A673 (cell line): ENCODE measurements around the gene GPR37L1. TPM values are rescaled to one million over a fixed set of nuclear protein-coding genes. Genes with fewer than 3 reads are reported as not detected.

Experiments
- BruUV-seq: library from RNA; stranded (reverse); fragments of 400-500 nt; replicated peaks from 2 replicates; lab custom pipeline; 2021; lab: Mats Ljungman, UMichigan
- CTCF ChIA-PET: fragments of 300-600 bp; sonication (Branson Sonifier 250); formaldehyde crosslinking; loops from one replicate; lab custom pipeline; 2022; ENCODE audit warnings: antibody characterized with exemption; lab: Charles Lee
- POLR2A ChIA-PET: fragments of 300-600 bp; sonication (Branson Sonifier 250); formaldehyde crosslinking; loops from one replicate; lab custom pipeline; 2022; ENCODE audit warnings: antibody characterized with exemption; ENCODE audit not compliant: low non-redundant PET; lab: Charles Lee
- DNase-seq: peaks from one replicate; pipeline ENCODE4 v3.0.0-alpha.2; 2015; ENCODE audit warnings: low spot score
- H3K27ac ChIP-seq: fragments of 200-600 bp; sonication (generic); 2 replicates; pipeline ENCODE4 v1.5.1; 2016; ENCODE audit warnings: mixed run types, low read depth, mild to moderate bottlenecking, mixed read lengths, antibody characterized with exemption, low read length; ENCODE audit not compliant: poor library complexity, severe bottlenecking
- H3K27me3 ChIP-seq: fragments of 200-600 bp; sonication (generic); replicated peaks from 2 replicates; pipeline ENCODE4 v1.6.1; 2017; ENCODE audit warnings: mixed run types, low read depth, mild to moderate bottlenecking, mixed read lengths, antibody characterized with exemption, low read length; ENCODE audit not compliant: insufficient read depth, poor library complexity
- H3K36me3 ChIP-seq: fragments of 200-600 bp; sonication (generic); 2 replicates; pipeline ENCODE4 v1.6.1; 2016; ENCODE audit warnings: mixed run types, mild to moderate bottlenecking, mixed read lengths, antibody characterized with exemption, low read length; ENCODE audit not compliant: insufficient read depth, poor library complexity, severe bottlenecking
- H3K4me1 ChIP-seq: fragments of 200-600 bp; sonication (generic); 2 replicates; pipeline ENCODE4 v1.6.1; 2017; ENCODE audit warnings: mixed run types, mild to moderate bottlenecking, mixed read lengths, antibody characterized with exemption, low read length; ENCODE audit not compliant: insufficient read depth, poor library complexity, severe bottlenecking
- H3K4me3 ChIP-seq: fragments of 200-600 bp; sonication (generic); 2 replicates; pipeline ENCODE4 v1.5.1; 2016; ENCODE audit warnings: low read depth, mixed run types, mild to moderate bottlenecking, mixed read lengths, low read length; ENCODE audit not compliant: poor library complexity, severe bottlenecking
- H3K9me3 ChIP-seq: fragments of 200-600 bp; sonication (generic); 2 replicates; pipeline ENCODE4 v1.6.1; 2016; ENCODE audit warnings: mixed run types, low read depth, mild to moderate bottlenecking, mixed read lengths, antibody characterized with exemption, low read length; ENCODE audit not compliant: poor library complexity, severe bottlenecking
- CTCF ChIP-seq: fragments of 300-800, 200-600 bp; sonication (generic); conservative IDR thresholded peaks from 2 replicates; pipeline ENCODE4 v1.5.1; 2017; ENCODE audit warnings: low read depth, mild to moderate bottlenecking, antibody characterized with exemption, low read length, moderate library complexity, mixed read lengths
- EZH2 ChIP-seq: fragments of 200-600 bp; sonication (generic); IDR thresholded peaks from 2 replicates; pipeline ENCODE4 v1.6.1; 2017; ENCODE audit warnings: borderline replicate concordance, low read depth, mild to moderate bottlenecking, mixed read lengths, antibody characterized with exemption, low read length; ENCODE audit not compliant: poor library complexity, severe bottlenecking
- intact Hi-C: fragments of 100-400 bp; cut with micrococcal nuclease; formaldehyde crosslinking; loops from one replicate; pipeline ENCODE4 v1.10.0; 2022; ENCODE audit not compliant: unreplicated experiment
- total RNA-seq: library from RNA; stranded (reverse); gene quantifications from 2 replicates; pipeline ENCODE4 v1.2.3, GENCODE V29; 2021

GPR37L1 gene
- total RNA-seq, 1 experiment from 2014 or later = not detected

GRCh38 chr1:202143011-202143767, 20.5 kb downstream of the GPR37L1 start:
- H3K9me3 ChIP-seq = no peaks in the 10 kb centered on the region
- BruUV-seq = TSS peak; percentile 33
- H3K4me1 ChIP-seq = no peaks in the 10 kb centered on the region
- no peaks in the 10 kb centered on the region for H3K27me3 ChIP-seq
- peak overlapping the region; percentile 79 for H3K27ac ChIP-seq
- ChIA-PET POLR2A (no interaction called here), CTCF (interaction anchor here (1.8 kb wide), 1 partner anchor 17 kb away, joined by 6 read pairs; the partner anchor contains the start of gene PTPN7)
- H3K4me3 ChIP-seq = peak overlapping the region; percentile 96
- DNase-seq = no peak
- TF ChIP-seq CTCF = no peak
- no peak for TF ChIP-seq EZH2
- intact Hi-C loops = no loop called here
- no peaks in the 10 kb centered on the region for H3K36me3 ChIP-seq

GRCh38 chr1:202143768-202144401, 21.2 kb downstream of the GPR37L1 start:
- Histone ChIP-seq H3K4me1 (no peaks in the 10 kb centered on the region), H3K36me3 (no peaks in the 10 kb centered on the region), H3K27me3 (no peaks in the 10 kb centered on the region), H3K27ac (peak overlapping the region; percentile 79), H3K4me3 (peak overlapping the region; percentile 96), H3K9me3 (no peaks in the 10 kb centered on the region)
- DNase-seq = peak; percentile 54
- ChIA-PET POLR2A (no interaction called here), CTCF (interaction anchor here (1.8 kb wide), 1 partner anchor 17 kb away, joined by 6 read pairs; the partner anchor contains the start of gene PTPN7)
- TF ChIP-seq CTCF (no peak), EZH2 (no peak)
- intact Hi-C loops = no loop called here
- BruUV-seq = no TSS peak

GRCh38 chr1:202144402-202145067, 21.8 kb downstream of the GPR37L1 start, which contains the start of gene ARL8A:
ARL8A (minus strand) TSS chr1:202144737; CDS start chr1:202144572, 165 bp downstream.
- CTCF ChIA-PET = interaction anchor here (1.8 kb wide), 1 partner anchor 16 kb away, joined by 6 read pairs; the partner anchor contains the start of gene PTPN7
- TF ChIP-seq CTCF = no peak
- TF ChIP-seq EZH2 = no peak
- BruUV-seq = no TSS peak
- Histone ChIP-seq H3K27me3 (no peaks in the 10 kb centered on the region), H3K27ac (peak within 1 kb of the TSS; percentile 79), H3K4me1 (no peaks in the 10 kb centered on the region), H3K36me3 (no peaks in the 10 kb centered on the region), H3K4me3 (peak within 1 kb of the TSS; percentile 96), H3K9me3 (no peaks in the 10 kb centered on the region)
- POLR2A ChIA-PET = no interaction called here
- intact Hi-C loops = no loop called here
- DNase-seq = peak; percentile 60
